Transverse colon (tissue), 4 donors: ENCODE data around the gene CDHR3. TPM values are rescaled to one million over a fixed set of nuclear protein-coding genes. Genes with fewer than 3 reads are reported as not detected.

Source experiments
- DNase-seq: peaks from one replicate; pipeline ENCODE4 v3.0.0-alpha.2; 2019
- H3K27ac ChIP-seq, 4 donors: fragments of 200-600 bp; sonication (generic); 2 replicates each; pipeline ENCODE4 v1.5.1; 2016 to 2018; ENCODE audit warnings: inconsistent platforms in 4 of 4
- H3K27me3 ChIP-seq: fragments of 200-600 bp; sonication (generic); 2 replicates; pipeline ENCODE4 v1.5.1; 2017; ENCODE audit warnings: inconsistent platforms
- H3K36me3 ChIP-seq, 4 donors: fragments of 200-600 bp; sonication (generic); 2 replicates each; pipeline ENCODE4 v1.5.1; 2017 to 2019; ENCODE audit warnings: inconsistent platforms in 4 of 4
- H3K4me1 ChIP-seq, 4 donors: fragments of 200-600 bp; sonication (generic); 2 replicates each; pipeline ENCODE4 v1.5.1; 2017 to 2020; ENCODE audit warnings: inconsistent platforms in 4 of 4
- H3K4me3 ChIP-seq, 4 donors: fragments of 200-600 bp; sonication (generic); 1 replicate in 1 of 4; 2 replicates in 3 of 4; pipeline versions ENCODE4 v1.5.1 to v1.6.1; 2017 to 2019; ENCODE audit warnings: inconsistent platforms in 4 of 4
- H3K9me3 ChIP-seq, 2 donors: fragments of 200-600 bp; sonication (generic); 2 replicates each; pipeline ENCODE4 v1.5.1; 2017 to 2019; ENCODE audit warnings: inconsistent platforms in 2 of 2
- CTCF ChIP-seq, 5 experiments: fragments of 200-600 bp in 3 of 5; fragments of 450-650 bp in 2 of 5; sonication (generic) in 3 of 5; IDR thresholded peaks; 1 replicate in 2 of 5; 2 replicates in 3 of 5; pipeline ENCODE4 v1.5.1; 2016 to 2017; ENCODE audit warnings: antibody characterized with exemption in 5 of 5, inconsistent platforms in 3 of 5, mild to moderate bottlenecking in 2 of 5, moderate library complexity in 1 of 5
- EP300 ChIP-seq: sonication (generic); formaldehyde crosslinking; IDR thresholded peaks from one replicate; pipeline ENCODE4 v1.6.1; 2017; ENCODE audit warnings: antibody characterized with exemption, low read depth
- POLR2A ChIP-seq: fragments of 450-650 bp; IDR thresholded peaks from one replicate; pipeline ENCODE4 v1.6.1; 2016; ENCODE audit warnings: antibody characterized with exemption, mild to moderate bottlenecking, moderate library complexity
- POLR2AphosphoS5 ChIP-seq, 3 donors: sonication (generic); formaldehyde crosslinking; IDR thresholded peaks; one replicate each; pipeline ENCODE4 v1.6.1; 2016; ENCODE audit warnings: antibody characterized with exemption in 3 of 3
- WGBS, 2 donors: methylation state at CpG; one replicate each; pipeline ENCODE4 v1.1.5; 2018; ENCODE audit warnings: low coverage in 1 of 2; 5-methylcytosine and 5-hydroxymethylcytosine counted together
- in situ Hi-C, 4 donors: fragments of 200-750 bp; cut with MboI; loops; one replicate each; pipeline versions ENCODE4 v1.15.0 to v1.15.1; 2017; ENCODE audit warnings: low sequenced_read_pairs in 3 of 4, low pct_ligation_motif_present in 1 of 4, low pct_unique_long_range_greater_than_20kb in 1 of 4
- intact Hi-C: fragments of 100-400 bp; cut with DNase I; formaldehyde crosslinking; loops from one replicate; pipeline ENCODE4 v1.15.1; 2023; ENCODE audit warnings: low total_unique reads
- total RNA-seq, 4 donors: library from RNA; depleted of rRNA; stranded (reverse); fragments of >200 nt; gene quantifications; one replicate each; pipeline ENCODE4 v1.1.0, GENCODE V29; 2016

CDHR3 gene
- total RNA-seq, 4 donors from 2014 or later, result 7.6 to 34.4 (median 29.1) TPM

- Histone ChIP-seq H3K27me3 (no peaks in the 10 kb centered on the region), H3K9me3 (no peaks in the 10 kb centered on the region), H3K4me1 (peaks cover 6 to 22% (median 14%) of the 10 kb centered on the region in 4 donors), H3K27ac (no peak overlapping the region), H3K36me3 (no peaks in the 10 kb centered on the region), H3K4me3 (no peak overlapping the region)
- in situ Hi-C loops (loop anchor here (5.0 kb wide), 1 partner anchor 97 kb away; no protein-coding TSS in a partner anchor), intact Hi-C loops (no loop called here)
- TF ChIP-seq CTCF (IDR thresholded peaks at IDR 0.05) (no peak), POLR2A (no peak), EP300 (no peak), POLR2AphosphoS5 (IDR thresholded peaks at IDR 0.05) (no peak)
- DNase-seq, result no peak
- WGBS, 2 donors, result 86 to 100% methylated on average over 6 to 7 of the region's 7 CpGs
Observed at GRCh38 chr7:106054971-106055532, 92.0 kb downstream of the CDHR3 start.

GRCh38 chr7:106056513-106057203, 93.6 kb downstream of the CDHR3 start:
- in situ Hi-C loops (loop anchor here in 3 of 4 donors (5.0 kb wide), 1 partner anchor 96 kb away; no protein-coding TSS in a partner anchor), intact Hi-C loops (no loop called here)
- no peak overlapping the region for H3K27ac ChIP-seq

GRCh38 chr7:106057204-106057961, 94.3 kb downstream of the CDHR3 start:
- WGBS, 2 donors, result 61 to 74% methylated on average over 5 to 10 of the region's 10 CpGs
- H3K36me3 ChIP-seq, result no peaks in the 10 kb centered on the region
- peak overlapping the region in 3 of 4 donors; percentile 5 to 62 (median 61) for H3K27ac ChIP-seq
- no peak overlapping the region for H3K4me3 ChIP-seq
- TF ChIP-seq POLR2A, result no peak
- no peak for TF ChIP-seq POLR2AphosphoS5 (IDR thresholded peaks at IDR 0.05)
- peak in 2 of 5 experiments; percentile 9 for TF ChIP-seq CTCF (IDR thresholded peaks at IDR 0.05)
- no peak for TF ChIP-seq EP300
- H3K27me3 ChIP-seq, result no peaks in the 10 kb centered on the region
- in situ Hi-C loops, result loop anchor here in 3 of 4 donors (5.0 kb wide), 1 partner anchor 95 kb away; no protein-coding TSS in a partner anchor
- no peaks in the 10 kb centered on the region for H3K9me3 ChIP-seq
- intact Hi-C loops, result no loop called here
- no peak for DNase-seq
- H3K4me1 ChIP-seq, result peaks cover 7 to 24% (median 15%) of the 10 kb centered on the region in 4 donors

More at GRCh38 chr7:106056513-106057203, 93.6 kb downstream of the CDHR3 start:
- Histone ChIP-seq H3K4me1 (peaks cover 6 to 22% (median 14%) of the 10 kb centered on the region in 4 donors), H3K9me3 (no peaks in the 10 kb centered on the region), H3K27me3 (no peaks in the 10 kb centered on the region), H3K36me3 (no peaks in the 10 kb centered on the region), H3K4me3 (no peak overlapping the region)
- WGBS, 2 donors, result 43 to 61% methylated on average over 4 to 9 of the region's 9 CpGs
- peak; percentile 77 for DNase-seq
- TF ChIP-seq POLR2A, result no peak
- peak; percentile 85 to 92 (median 87) for TF ChIP-seq CTCF (IDR thresholded peaks at IDR 0.05)
